GM18873 (cell line): ENCODE data around the gene ZNF337.
"Not testable (repeated sequence)": the region's sequence is repeated elsewhere in the genome, so short reads cannot be mapped to it uniquely, and the experiment has no call there.

ENCODE experiments used
- ATAC-seq: cut with Tn5 transposase; IDR thresholded peaks from one replicate; pipeline ENCODE4 v1.9.1; 2021; ENCODE audit warnings: mild to moderate bottlenecking, moderate library complexity, moderate number of reproducible peaks; ENCODE audit not compliant: unreplicated experiment, low FRiP score

ZNF337 gene

DNA sequence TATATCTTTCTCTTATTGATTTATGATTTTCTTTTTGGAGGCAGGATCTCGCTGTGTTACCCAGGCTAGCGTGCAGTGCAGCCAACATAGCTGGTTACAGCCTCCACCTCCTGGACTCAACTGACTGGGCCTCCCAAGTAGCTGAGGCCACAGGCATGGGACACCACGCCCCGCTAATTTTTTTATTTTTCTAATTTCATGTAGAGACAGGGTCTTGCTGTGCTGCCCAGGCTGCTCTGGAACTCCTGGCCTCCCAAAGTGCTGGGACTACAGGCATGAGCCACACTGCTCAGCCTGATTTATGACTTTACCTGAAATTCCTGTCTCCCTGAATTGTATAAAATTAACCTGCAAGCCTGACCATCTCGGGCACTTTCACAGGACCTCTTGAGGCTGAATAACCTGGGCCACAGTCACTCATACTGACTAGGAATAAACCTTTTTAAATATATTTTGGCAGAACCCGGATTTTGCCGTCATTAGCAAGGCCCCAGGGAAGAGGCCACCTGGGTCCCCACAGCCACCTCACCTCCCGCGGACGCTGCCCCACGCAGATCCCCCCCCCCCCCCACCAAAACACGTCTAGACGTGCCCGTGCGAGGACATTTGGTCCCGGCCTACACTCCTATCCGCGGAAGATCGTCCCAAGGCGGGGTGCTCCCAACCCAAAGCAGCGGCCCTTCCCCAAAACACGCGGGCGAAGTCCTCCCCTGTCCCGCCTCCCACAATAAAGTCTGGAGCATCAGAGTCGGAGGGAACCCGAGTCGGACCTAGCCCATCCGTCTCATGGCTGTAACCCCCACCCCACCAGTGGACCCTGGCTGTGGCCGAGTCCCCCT is 902 bp downstream of the ZNF337 start:
- no peak for ATAC-seq

- peak; percentile 30 for ATAC-seq
Measured at GRCh38 chr20:25692499-25692898, 4.2 kb downstream of the ZNF337 start.

DNA sequence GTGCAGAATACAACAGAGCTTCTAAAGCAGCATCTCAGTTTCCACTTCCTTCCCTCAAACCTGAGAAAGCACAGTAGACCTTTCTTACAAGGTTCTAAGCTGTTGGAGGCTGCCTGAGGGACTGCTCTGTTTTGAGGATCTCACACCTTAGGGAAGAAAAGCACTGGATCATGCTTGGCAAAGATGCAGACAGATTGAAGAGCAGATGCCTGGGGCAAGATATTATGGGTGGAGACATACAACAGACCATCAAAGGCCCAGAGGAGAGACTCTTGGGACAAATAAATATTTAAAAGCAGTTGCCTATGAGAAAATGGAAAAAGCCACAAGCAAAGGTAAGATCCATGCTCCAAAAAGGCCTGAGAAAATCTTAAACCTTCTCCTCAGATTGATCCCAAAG is 6.2 kb downstream of the ZNF337 start:
- ATAC-seq: no peak

- ATAC-seq: no peak
Measured at GRCh38 chr20:25686081-25687067, 10.3 kb downstream of the ZNF337 start.

- peak; percentile 93 for ATAC-seq
Measured at GRCh38 chr20:25685276-25686080, 11.2 kb downstream of the ZNF337 start.

GRCh38 chr20:25683826-25684225 is 12.8 kb downstream of the ZNF337 start:
- ATAC-seq: not testable (repeated sequence)

- no peak for ATAC-seq
Measured at GRCh38 chr20:25683050-25683449, 13.6 kb downstream of the ZNF337 start.

DNA sequence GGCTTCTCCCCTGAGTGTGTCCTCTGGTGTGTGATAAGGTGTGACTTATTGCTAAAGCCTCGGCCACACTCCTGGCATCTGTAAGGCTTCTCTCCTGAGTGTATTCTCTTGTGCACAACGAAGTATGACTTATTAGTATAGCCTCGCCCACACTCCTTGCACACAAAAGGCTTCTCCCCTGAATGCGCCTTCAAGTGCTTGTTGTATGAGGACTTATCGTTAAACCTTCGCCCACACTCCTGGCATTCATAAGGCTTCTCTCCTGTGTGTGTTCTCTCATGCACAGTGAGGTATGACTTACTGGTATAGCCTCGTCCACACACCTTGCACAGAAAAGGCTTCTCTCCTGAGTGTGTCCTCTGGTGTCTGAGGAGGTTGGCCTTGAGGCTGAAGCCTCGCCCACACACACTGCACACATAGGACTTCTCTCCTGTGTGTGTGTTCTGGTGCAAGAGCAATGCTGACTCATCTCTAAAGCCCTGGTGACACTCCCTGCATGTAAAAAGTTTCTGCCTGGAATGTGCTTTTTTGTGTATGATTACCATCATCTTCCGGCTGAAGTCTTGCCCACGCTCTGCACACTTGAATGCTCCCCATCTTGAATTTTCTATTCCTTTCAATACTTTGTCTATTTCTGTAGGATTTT is 20.4 kb downstream of the ZNF337 start:
- ATAC-seq: no peak

GRCh38 chr20:25675161-25675560 is 21.5 kb downstream of the ZNF337 start:
- ATAC-seq: no peak

GRCh38 chr20:25672659-25673235 is 23.9 kb downstream of the ZNF337 start:
- ATAC-seq: no peak

- ATAC-seq: no peak
Measured at GRCh38 chr20:25669826-25670422, 26.7 kb downstream of the ZNF337 start.

DNA sequence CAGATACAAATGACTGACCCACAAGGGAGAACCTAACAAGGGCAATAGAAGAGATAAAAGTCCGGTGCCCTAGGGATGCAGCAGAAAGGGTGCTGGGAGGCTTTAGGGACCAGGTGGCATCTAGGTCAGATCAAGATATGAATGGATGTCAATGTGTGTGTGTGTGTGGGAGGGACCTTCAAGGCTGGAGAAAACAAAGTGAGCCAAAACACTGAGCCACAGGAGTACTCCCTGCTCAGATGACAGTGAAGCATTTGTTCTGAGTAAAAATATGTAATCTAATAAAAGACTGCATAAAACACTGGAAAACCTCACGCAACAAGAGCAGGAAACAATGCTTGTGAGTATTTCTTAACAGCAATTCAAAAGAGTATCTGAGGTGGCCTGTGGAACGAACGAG is 28.2 kb downstream of the ZNF337 start:
- ATAC-seq: no peak

DNA sequence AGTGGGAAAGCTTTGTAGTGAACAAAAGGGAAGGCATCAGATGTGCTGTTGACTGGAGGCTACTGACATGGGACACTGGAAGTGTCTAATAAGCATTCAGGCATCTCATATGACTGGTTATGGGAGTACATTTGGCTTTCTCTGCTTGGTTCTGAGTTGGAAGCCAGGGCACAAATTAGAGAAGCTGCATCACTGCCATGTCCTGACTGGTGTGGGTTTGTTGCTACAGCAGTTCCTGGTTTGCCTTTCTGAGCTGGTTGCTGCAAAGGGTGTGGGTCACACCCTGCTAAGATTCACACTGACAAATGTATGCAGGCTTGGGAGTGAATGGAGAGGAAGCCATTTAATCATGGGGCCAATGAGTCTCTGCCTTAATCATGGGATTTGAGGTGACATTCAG is 36.7 kb downstream of the ZNF337 start:
- no peak for ATAC-seq

- ATAC-seq: no peak
Measured at GRCh38 chr20:25654487-25654886, 42.2 kb downstream of the ZNF337 start.

DNA sequence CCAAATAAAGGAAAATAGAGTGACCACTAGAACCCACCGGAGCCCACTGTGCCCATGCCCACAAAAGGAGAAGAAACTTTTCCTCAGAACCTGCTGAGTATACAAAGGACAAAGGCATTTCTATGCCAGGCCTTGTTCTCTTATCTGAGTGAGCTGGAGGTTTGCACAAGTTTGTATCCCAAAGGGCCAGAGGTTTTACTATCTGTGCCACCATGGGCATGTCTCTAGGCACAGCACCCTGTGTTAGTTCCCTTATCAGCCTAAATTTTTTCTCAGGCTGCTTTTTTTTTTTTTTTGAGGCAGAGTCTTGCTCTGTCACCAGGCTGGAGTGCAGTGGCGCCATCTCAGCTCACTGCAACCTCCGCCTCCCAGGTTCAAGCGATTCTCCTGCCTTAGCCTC is 43.8 kb downstream of the ZNF337 start:
- ATAC-seq: not testable (repeated sequence)

GRCh38 chr20:25644814-25645213 is 51.8 kb downstream of the ZNF337 start:
- ATAC-seq: no peak

GRCh38 chr20:25643716-25644115 is 52.9 kb downstream of the ZNF337 start:
- no peak for ATAC-seq

DNA sequence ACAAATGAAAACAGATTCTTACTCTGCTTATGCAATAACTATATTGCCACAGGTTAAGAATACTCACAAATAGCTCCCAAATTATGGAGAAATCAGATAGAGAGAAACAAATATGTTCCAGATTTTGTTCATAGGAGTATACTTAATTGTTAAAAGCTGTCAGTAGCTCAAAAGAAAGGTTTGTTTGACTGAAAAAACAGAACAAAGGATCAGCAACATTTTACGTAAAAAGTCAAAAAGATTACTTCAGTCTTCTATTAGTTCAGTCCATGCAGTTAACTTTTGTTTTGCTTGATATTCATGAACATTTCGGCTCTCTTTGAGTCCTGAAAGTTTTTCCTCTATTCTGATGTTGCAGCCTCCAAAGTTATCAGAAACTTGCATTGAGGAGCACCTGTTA is 59.4 kb downstream of the ZNF337 start:
- no peak for ATAC-seq
